ENCODE results near the gene KCNK4. TPM values are rescaled to one million over a fixed set of nuclear protein-coding genes. Genes with fewer than 3 reads are reported as not detected.
A peak's percentile ranks its signal among the peaks of the same experiment; 100 is the strongest.

Gene KCNK4
- total and polyA plus RNA-seq, 2 donors (not counting 3 experiments of a cell fraction or from before 2014, with no cell fraction given): 0.06 to 0.44 TPM

GRCh38 chr11:64245797-64246620, 45.1 kb upstream of the KCNK4 start:
- no peak overlapping the region for H2AFZ ChIP-seq (ENCODE audit: low read depth, low read length)
- dilution Hi-C loops (cut with MboI; ENCODE audit: extremely low pct_ligation_motif_present, low sequenced_read_pairs) (no loop called here), intact Hi-C loops (cut with micrococcal nuclease) (loop anchor here (2.0 kb wide), 1 partner anchor 39 kb away; the partner anchor contains the start of genes BAD and GPR137)
- H3K4me2 ChIP-seq (ENCODE audit: insufficient read depth, low read length): no peak overlapping the region
- H3K36me3 ChIP-seq (ENCODE audit: control insufficient read depth in 2 of 2, extremely low read depth in 1 of 2, insufficient read depth in 2 of 2, low read length in 2 of 2): peaks cover 0 to 12% of the 10 kb centered on the region in 2 experiments
- FAIRE-seq (peak; percentile 95), DNase-seq (ENCODE audit: low read depth, low spot score) (peak; percentile 82)
- no peaks in the 10 kb centered on the region for H3K9me3 ChIP-seq (replicated peaks; ENCODE audit: control insufficient read depth, insufficient read depth, low read length)
- CTCF ChIA-PET: interaction anchor here (0.9 to 5.0 kb wide), 11 partner anchors 9 to 109 kb away, joined by 3 to 36 read pairs (median 5); partner anchors contain the start of genes CATSPERZ, ESRRA, PRDX5 and STIP1
- peaks cover 23% of the 10 kb centered on the region for H3K4me1 ChIP-seq (ENCODE audit: control insufficient read depth, extremely low read depth, insufficient read depth, low read length)
- no peaks in the 10 kb centered on the region for H4K20me1 ChIP-seq (replicated peaks; ENCODE audit: control insufficient read depth, extremely low read depth, insufficient read depth, low read length)
- no peaks in the 10 kb centered on the region for H3K9me1 ChIP-seq (replicated peaks; ENCODE audit: control insufficient read depth, extremely low read depth, insufficient read depth, low read length)
- peak overlapping the region; percentile 67 for H3K9ac ChIP-seq (replicated peaks; ENCODE audit: extremely low read depth, insufficient read depth, low read length)
- H3K79me2 ChIP-seq (ENCODE audit: control insufficient read depth, insufficient read depth, low read length): peaks cover 40% of the 10 kb centered on the region
- TSS peak; percentile 13 for BruUV-seq (replicated peaks)
- H3K27ac ChIP-seq (ENCODE audit: insufficient read depth, low read depth, low read length): peak overlapping the region; percentile 47
- POLR2A ChIA-PET: interaction anchor here (0.6 to 2.2 kb wide), 5 partner anchors 22 to 58 kb away, joined by 3 to 10 read pairs (median 5); no protein-coding TSS in a partner anchor
- TF ChIP-seq MAX (IDR thresholded peaks at IDR 0.05; ENCODE audit: insufficient read depth, insufficient read length) (no peak), EZH2 (IDR thresholded peaks at IDR 0.05; ENCODE audit: borderline replicate concordance, low read depth, low read length, severe bottlenecking) (no peak), POLR2AphosphoS5 (IDR thresholded peaks at IDR 0.05; ENCODE audit: insufficient read depth, low read depth, low read length) (peak; percentile 97), MYC (IDR thresholded peaks at IDR 0.05; ENCODE audit: low read depth, low read length) (peak; percentile 24), JUN (IDR thresholded peaks at IDR 0.05; ENCODE audit: borderline replicate concordance, insufficient read depth, insufficient read length, low read depth) (peak; percentile 8), GATA2 (IDR thresholded peaks at IDR 0.05; ENCODE audit: insufficient read depth, insufficient read length, low read depth, low read length) (no peak), POLR2A (IDR thresholded peaks at IDR 0.05; ENCODE audit: low read depth, low read length) (peak; percentile 97), FOS (IDR thresholded peaks at IDR 0.05; ENCODE audit: borderline replicate concordance, insufficient read depth, low read length) (peak; percentile 92)
- TF ChIP-seq, protein P1, sequence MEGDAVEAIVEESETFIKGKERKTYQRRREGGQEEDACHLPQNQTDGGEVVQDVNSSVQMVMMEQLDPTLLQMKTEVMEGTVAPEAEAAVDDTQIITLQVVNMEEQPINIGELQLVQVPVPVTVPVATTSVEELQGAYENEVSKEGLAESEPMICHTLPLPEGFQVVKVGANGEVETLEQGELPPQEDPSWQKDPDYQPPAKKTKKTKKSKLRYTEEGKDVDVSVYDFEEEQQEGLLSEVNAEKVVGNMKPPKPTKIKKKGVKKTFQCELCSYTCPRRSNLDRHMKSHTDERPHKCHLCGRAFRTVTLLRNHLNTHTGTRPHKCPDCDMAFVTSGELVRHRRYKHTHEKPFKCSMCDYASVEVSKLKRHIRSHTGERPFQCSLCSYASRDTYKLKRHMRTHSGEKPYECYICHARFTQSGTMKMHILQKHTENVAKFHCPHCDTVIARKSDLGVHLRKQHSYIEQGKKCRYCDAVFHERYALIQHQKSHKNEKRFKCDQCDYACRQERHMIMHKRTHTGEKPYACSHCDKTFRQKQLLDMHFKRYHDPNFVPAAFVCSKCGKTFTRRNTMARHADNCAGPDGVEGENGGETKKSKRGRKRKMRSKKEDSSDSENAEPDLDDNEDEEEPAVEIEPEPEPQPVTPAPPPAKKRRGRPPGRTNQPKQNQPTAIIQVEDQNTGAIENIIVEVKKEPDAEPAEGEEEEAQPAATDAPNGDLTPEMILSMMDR (IDR thresholded peaks at IDR 0.05; ENCODE audit: extremely low read depth in 1 of 2, insufficient read depth in 1 of 2, low read depth in 1 of 2, low read length in 2 of 2): no peak
- H3K27me3 ChIP-seq (ENCODE audit: control insufficient read depth in 2 of 2, insufficient read depth in 2 of 2, low read length in 2 of 2): no peaks in the 10 kb centered on the region
- H3K4me3 ChIP-seq (replicated peaks in 1 of 3; ENCODE audit: insufficient read depth in 1 of 3, low read depth in 1 of 3, low read length in 3 of 3): peak overlapping the region; percentile 67 to 78 (median 73)

Data from endothelial cell of umbilical vein (primary cell).